Liver (tissue), 9 donors: ENCODE results near the gene JMJD1C. TPM values are rescaled to one million over a fixed set of nuclear protein-coding genes. Genes with fewer than 3 reads are reported as not detected.
A peak's percentile ranks its signal among the peaks of the same experiment; 100 is the strongest.

Experiments used
- DNase-seq: peaks from one replicate; pipeline ENCODE4 v3.0.0-alpha.2; 2017; ENCODE audit warnings: low spot score
- H3K27ac ChIP-seq, 2 donors: one replicate each; pipeline ENCODE4 v1.7.0; 2013; ENCODE audit warnings: inconsistent platforms in 2 of 2, low read length in 2 of 2, control low read depth in 1 of 2, low read depth in 1 of 2, mild to moderate bottlenecking in 1 of 2
- H3K27me3 ChIP-seq, 4 donors: one replicate each; pipeline versions ENCODE4 v1.6.1 to v1.7.0; 2013; ENCODE audit warnings: low read length in 3 of 4, inconsistent platforms in 1 of 4, mild to moderate bottlenecking in 1 of 4, moderate library complexity in 1 of 4; ENCODE audit not compliant: control insufficient read depth in 4 of 4, insufficient read depth in 4 of 4
- H3K36me3 ChIP-seq, 4 donors: one replicate each; pipeline versions ENCODE4 v1.6.1 to v1.7.0; 2013; ENCODE audit warnings: low read length in 3 of 4, mild to moderate bottlenecking in 3 of 4, low read depth in 1 of 4, moderate library complexity in 1 of 4; ENCODE audit not compliant: control insufficient read depth in 4 of 4, insufficient read depth in 3 of 4
- H3K4me1 ChIP-seq, 4 donors: one replicate each; pipeline versions ENCODE4 v1.6.1 to v1.7.0; 2013; ENCODE audit warnings: low read length in 3 of 4, mild to moderate bottlenecking in 3 of 4, moderate library complexity in 1 of 4; ENCODE audit not compliant: control insufficient read depth in 4 of 4, insufficient read depth in 4 of 4
- H3K4me3 ChIP-seq, 3 donors: one replicate each; pipeline versions ENCODE4 v1.6.1 to v1.7.0; 2013; ENCODE audit warnings: low read length in 3 of 3, control low read depth in 1 of 3, low read depth in 1 of 3, mild to moderate bottlenecking in 1 of 3
- H3K9ac ChIP-seq, 2 donors: one replicate each; pipeline ENCODE4 v1.7.0; 2013; ENCODE audit warnings: low read length in 2 of 2, mild to moderate bottlenecking in 2 of 2, moderate library complexity in 2 of 2, control low read depth in 1 of 2, low read depth in 1 of 2
- H3K9me3 ChIP-seq, 4 donors: one replicate each; pipeline versions ENCODE4 v1.6.1 to v1.7.0; 2013; ENCODE audit warnings: low read length in 3 of 4; ENCODE audit not compliant: control insufficient read depth in 4 of 4
- ATF3 ChIP-seq: IDR thresholded peaks from 2 replicates; pipeline ENCODE4 v1.6.1; 2016; ENCODE audit warnings: antibody characterized with exemption
- EGR1 ChIP-seq, 2 donors: IDR thresholded peaks; 2 replicates each; pipeline ENCODE4 v1.6.1; 2016 to 2018; ENCODE audit warnings: antibody characterized with exemption in 2 of 2, low read depth in 2 of 2
- FOXA1 ChIP-seq: IDR thresholded peaks from 2 replicates; pipeline ENCODE4 v1.6.1; 2016; ENCODE audit warnings: antibody characterized with exemption
- HNF4A ChIP-seq, 2 donors: conservative IDR thresholded peaks; 2 replicates each; pipeline ENCODE4 v1.6.1; 2016; ENCODE audit warnings: antibody characterized with exemption in 2 of 2, mild to moderate bottlenecking in 2 of 2
- HNF4G ChIP-seq: IDR thresholded peaks from 2 replicates; pipeline ENCODE4 v1.6.1; 2016; ENCODE audit warnings: antibody characterized with exemption
- JUND ChIP-seq, 2 donors: IDR thresholded peaks; 2 replicates each; pipeline ENCODE4 v1.6.1; 2016; ENCODE audit warnings: antibody characterized with exemption in 2 of 2
- RAD21 ChIP-seq, 2 donors: IDR thresholded peaks; 2 replicates each; pipeline ENCODE4 v1.6.1; 2016; ENCODE audit warnings: antibody characterized with exemption in 2 of 2, mild to moderate bottlenecking in 2 of 2
- REST ChIP-seq: IDR thresholded peaks from 2 replicates; pipeline ENCODE4 v1.6.1; 2016; ENCODE audit warnings: antibody characterized with exemption, mild to moderate bottlenecking
- RXRA ChIP-seq, 2 donors: IDR thresholded peaks; 2 replicates each; pipeline ENCODE4 v1.6.1; 2017 to 2018; ENCODE audit warnings: antibody characterized with exemption in 2 of 2, mild to moderate bottlenecking in 1 of 2
- SP1 ChIP-seq: IDR thresholded peaks from 2 replicates; pipeline ENCODE4 v1.6.1; 2018; ENCODE audit warnings: antibody characterized with exemption, mild to moderate bottlenecking
- TAF1 ChIP-seq: conservative IDR thresholded peaks from 2 replicates; pipeline ENCODE4 v1.6.1; 2016; ENCODE audit warnings: antibody characterized with exemption, mild to moderate bottlenecking
- YY1 ChIP-seq: IDR thresholded peaks from 2 replicates; pipeline ENCODE4 v1.6.1; 2016; ENCODE audit warnings: antibody characterized with exemption, mild to moderate bottlenecking
- ZBTB33 ChIP-seq: IDR thresholded peaks from 2 replicates; pipeline ENCODE4 v1.6.1; 2016; ENCODE audit warnings: antibody characterized with exemption
- WGBS: extraction: QIAGEN DNeasy Blood & Tissue Kit; methylation state at CpG from one replicate; pipeline ENCODE4 v1.1.7; 2013; 5-methylcytosine and 5-hydroxymethylcytosine counted together
- polyA plus RNA-seq, 2 donors: library from polyadenylated mRNA; stranded (reverse) in 1 of 2; unstranded in 1 of 2; fragments of 200-250 nt in 1 of 2; fragments of >200 nt in 1 of 2; fragmentation: Nextera tagmentation in 1 of 2; extraction: Ambion mirVana in 1 of 2; gene quantifications; one replicate each; pipeline versions ENCODE4 v1.2.1 to v1.2.3, GENCODE V29; 2013 to 2015
- total RNA-seq, 2 donors: library from RNA; depleted of rRNA; stranded (reverse); fragments of >200 nt; gene quantifications; one replicate each; pipeline ENCODE4 v1.2.3, GENCODE V29; 2014
- TF ChIP-seq, protein P1 (sequence below): IDR thresholded peaks from 2 replicates; pipeline ENCODE4 v1.6.1; 2016; ENCODE audit warnings: antibody characterized with exemption
- TF ChIP-seq, protein P2 (sequence below): fragments of 150-350 bp; IDR thresholded peaks from 2 replicates; pipeline ENCODE4 v1.5.1; 2017; ENCODE audit warnings: improper control_type of control experiment, low read depth, low read length; ENCODE audit not compliant: missing input control
- donor health status: healthy.
- donor health status: healthy.
- donor health status: healthy.
- donor health status: healthy.
- donor health status: healthy.

Gene JMJD1C
- total and polyA plus RNA-seq, 4 donors, result 11.0 to 93.1 (median 56.0) TPM

GRCh38 chr10:63384675-63385074 lies 81.1 kb downstream of the JMJD1C start:
- no peak for DNase-seq
- no peaks in the 10 kb centered on the region for H3K36me3 ChIP-seq
- peaks cover 0 to 13% (median 1%) of the 10 kb centered on the region in 4 donors for H3K4me1 ChIP-seq
- H3K9ac ChIP-seq, result no peak overlapping the region
- TF ChIP-seq RAD21 (IDR thresholded peaks at IDR 0.05) (peak in 1 of 2 donors; percentile 8), ZBTB33 (no peak), YY1 (no peak), RXRA (IDR thresholded peaks at IDR 0.05) (no peak), SP1 (no peak)
- TF ChIP-seq, protein P1, sequence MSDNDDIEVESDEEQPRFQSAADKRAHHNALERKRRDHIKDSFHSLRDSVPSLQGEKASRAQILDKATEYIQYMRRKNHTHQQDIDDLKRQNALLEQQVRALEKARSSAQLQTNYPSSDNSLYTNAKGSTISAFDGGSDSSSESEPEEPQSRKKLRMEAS, result no peak
- TF ChIP-seq, protein P2, sequence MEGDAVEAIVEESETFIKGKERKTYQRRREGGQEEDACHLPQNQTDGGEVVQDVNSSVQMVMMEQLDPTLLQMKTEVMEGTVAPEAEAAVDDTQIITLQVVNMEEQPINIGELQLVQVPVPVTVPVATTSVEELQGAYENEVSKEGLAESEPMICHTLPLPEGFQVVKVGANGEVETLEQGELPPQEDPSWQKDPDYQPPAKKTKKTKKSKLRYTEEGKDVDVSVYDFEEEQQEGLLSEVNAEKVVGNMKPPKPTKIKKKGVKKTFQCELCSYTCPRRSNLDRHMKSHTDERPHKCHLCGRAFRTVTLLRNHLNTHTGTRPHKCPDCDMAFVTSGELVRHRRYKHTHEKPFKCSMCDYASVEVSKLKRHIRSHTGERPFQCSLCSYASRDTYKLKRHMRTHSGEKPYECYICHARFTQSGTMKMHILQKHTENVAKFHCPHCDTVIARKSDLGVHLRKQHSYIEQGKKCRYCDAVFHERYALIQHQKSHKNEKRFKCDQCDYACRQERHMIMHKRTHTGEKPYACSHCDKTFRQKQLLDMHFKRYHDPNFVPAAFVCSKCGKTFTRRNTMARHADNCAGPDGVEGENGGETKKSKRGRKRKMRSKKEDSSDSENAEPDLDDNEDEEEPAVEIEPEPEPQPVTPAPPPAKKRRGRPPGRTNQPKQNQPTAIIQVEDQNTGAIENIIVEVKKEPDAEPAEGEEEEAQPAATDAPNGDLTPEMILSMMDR, result no peak
- no peak overlapping the region for H3K27ac ChIP-seq
- H3K9me3 ChIP-seq, result no peaks in the 10 kb centered on the region
- WGBS, result 65% methylated on average over 2 of the region's 2 CpGs
- no peaks in the 10 kb centered on the region for H3K27me3 ChIP-seq
- no peak overlapping the region for H3K4me3 ChIP-seq

DNA sequence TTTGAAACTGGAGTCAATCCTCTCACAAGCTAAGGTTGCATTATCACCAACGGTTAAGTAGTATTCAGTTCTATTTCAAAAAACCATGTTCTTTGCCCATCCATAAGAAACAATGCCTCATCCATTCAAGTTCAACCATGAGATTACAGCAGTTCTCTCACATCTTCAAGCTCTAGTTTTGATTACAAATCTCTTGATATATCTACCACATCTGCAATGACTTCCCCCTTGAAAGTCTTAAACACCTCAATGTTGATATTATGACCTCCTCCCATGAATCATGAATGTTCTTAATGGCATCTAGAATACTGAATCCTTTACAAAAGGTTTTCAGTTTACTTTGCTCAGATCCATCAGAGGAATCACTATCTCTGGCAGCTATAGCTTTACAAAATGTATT lies 81.8 kb downstream of the JMJD1C start:
- 89% methylated on average over 1 of the region's 1 CpG for WGBS
- H3K4me3 ChIP-seq, result no peak overlapping the region
- no peak overlapping the region for H3K27ac ChIP-seq
- no peak overlapping the region for H3K9ac ChIP-seq
- DNase-seq, result no peak
- no peaks in the 10 kb centered on the region for H3K27me3 ChIP-seq
- peaks cover 0 to 13% (median 1%) of the 10 kb centered on the region in 4 donors for H3K4me1 ChIP-seq
- H3K9me3 ChIP-seq, result no peaks in the 10 kb centered on the region
- TF ChIP-seq ZBTB33, result no peak
- no peak for TF ChIP-seq JUND (IDR thresholded peaks at IDR 0.05)
- TF ChIP-seq RAD21 (IDR thresholded peaks at IDR 0.05), result no peak
- no peak for TF ChIP-seq YY1
- TF ChIP-seq, protein P1, result no peak
- TF ChIP-seq REST, result no peak
- no peak for TF ChIP-seq EGR1 (IDR thresholded peaks at IDR 0.05; ENCODE audit: low read depth in 2 of 2)
- TF ChIP-seq FOXA1, result no peak
- TF ChIP-seq SP1, result no peak
- no peak for TF ChIP-seq ATF3
- no peak for TF ChIP-seq HNF4G
- TF ChIP-seq TAF1, result no peak
- no peak for TF ChIP-seq HNF4A (conservative IDR thresholded peaks at IDR 0.05)
- H3K36me3 ChIP-seq, result no peaks in the 10 kb centered on the region
